PC-9 (cell line): Measurements from ENCODE around the gene DNAH6. TPM values are rescaled to one million over a fixed set of nuclear protein-coding genes. Genes with fewer than 3 reads are reported as not detected.

Experiments used
- BruUV-seq: library from RNA; stranded (reverse); fragments of 400-500 nt; replicated peaks from 2 replicates; lab custom pipeline; 2021; lab: Mats Ljungman, UMichigan
- CTCF ChIA-PET: fragments of 300-600 bp; sonication (Branson Sonifier 250); formaldehyde crosslinking; loops from one replicate; lab custom pipeline; 2022; ENCODE audit warnings: antibody characterized with exemption; lab: Charles Lee
- POLR2A ChIA-PET: fragments of 300-600 bp; sonication (Branson Sonifier 250); formaldehyde crosslinking; loops from one replicate; lab custom pipeline; 2022; ENCODE audit warnings: antibody characterized with exemption; ENCODE audit not compliant: unreplicated experiment; lab: Charles Lee
- DNase-seq, 2 experiments: peaks; one replicate each; pipeline versions ENCODE4 v3.0.0 to v3.0.0-alpha.2; 2015 to 2022; ENCODE audit warnings: mixed read lengths in 1 of 2
- H2AFZ ChIP-seq: fragments of 200-600 bp; sonication (generic); 2 replicates; pipeline ENCODE4 v1.8.1; 2017; ENCODE audit warnings: antibody characterized with exemption
- H3F3A ChIP-seq: fragments of 200-600 bp; sonication (generic); 2 replicates; pipeline ENCODE4 v1.8.1; 2017; ENCODE audit warnings: antibody characterized with exemption, mild to moderate bottlenecking, low read depth; ENCODE audit not compliant: insufficient read depth
- H3K27ac ChIP-seq: fragments of 200-600 bp; sonication (generic); 2 replicates; pipeline ENCODE4 v1.6.1; 2016; ENCODE audit warnings: mixed run types
- H3K27me3 ChIP-seq: fragments of 200-600 bp; sonication (generic); 2 replicates; pipeline ENCODE4 v1.6.1; 2016; ENCODE audit warnings: low read depth, mixed run types; ENCODE audit not compliant: insufficient read depth
- H3K36me3 ChIP-seq: fragments of 200-600 bp; sonication (generic); 2 replicates; pipeline ENCODE4 v1.6.1; 2016; ENCODE audit warnings: low read depth, mixed run types
- H3K4me1 ChIP-seq: fragments of 200-600 bp; sonication (generic); replicated peaks from 2 replicates; pipeline ENCODE4 v1.6.1; 2016; ENCODE audit warnings: mixed run types; ENCODE audit not compliant: insufficient read depth
- H3K4me2 ChIP-seq: fragments of 200-600 bp; sonication (generic); 2 replicates; pipeline ENCODE4 v1.6.1; 2017; ENCODE audit warnings: mixed run types
- H3K4me3 ChIP-seq: fragments of 200-600 bp; sonication (generic); 2 replicates; pipeline ENCODE4 v1.6.1; 2016; ENCODE audit warnings: mixed run types
- H3K79me2 ChIP-seq: fragments of 200-600 bp; sonication (generic); 2 replicates; pipeline ENCODE4 v1.6.1; 2017; ENCODE audit warnings: low read depth, mixed run types
- H3K9me2 ChIP-seq: fragments of 200-600 bp; sonication (generic); 2 replicates; pipeline ENCODE4 v1.8.1; 2017; ENCODE audit warnings: mild to moderate bottlenecking; ENCODE audit not compliant: insufficient read depth
- H3K9me3 ChIP-seq: fragments of 200-600 bp; sonication (generic); 2 replicates; pipeline ENCODE4 v1.8.1; 2016; ENCODE audit warnings: low read depth; ENCODE audit not compliant: insufficient read depth
- H4K20me1 ChIP-seq: fragments of 200-600 bp; sonication (generic); 2 replicates; pipeline ENCODE4 v1.8.1; 2017; ENCODE audit not compliant: insufficient read depth
- CTCF ChIP-seq: fragments of 200-600 bp; sonication (generic); conservative IDR thresholded peaks from 2 replicates; pipeline ENCODE4 v1.6.1; 2017; ENCODE audit warnings: mixed run types, antibody characterized with exemption, mild to moderate bottlenecking, moderate library complexity
- EZH2 ChIP-seq: fragments of 200-600 bp; sonication (generic); IDR thresholded peaks from 2 replicates; pipeline ENCODE4 v1.8.0; 2017; ENCODE audit warnings: antibody characterized with exemption, low read depth
- intact Hi-C: fragments of 100-400 bp; cut with micrococcal nuclease; formaldehyde crosslinking; loops from one replicate; pipeline ENCODE4 v1.10.0; 2022; ENCODE audit not compliant: unreplicated experiment
- total RNA-seq: library from RNA; stranded (reverse); gene quantifications from 2 replicates; pipeline ENCODE4 v1.2.3, GENCODE V29; 2021

The DNAH6 gene
- total RNA-seq, 1 experiment from 2014 or later: not detected

- CTCF ChIA-PET: no interaction called here
- H3K36me3 ChIP-seq: no peaks in the 10 kb centered on the region
- POLR2A ChIA-PET: no interaction called here
- peaks cover 13% of the 10 kb centered on the region; the same call in 1 of the 2 replicates for H3K27me3 ChIP-seq
- H3K27ac ChIP-seq: no peak overlapping the region
- TF ChIP-seq EZH2 (no peak), CTCF (no peak)
- H3K4me3 ChIP-seq: no peak overlapping the region
- H2AFZ ChIP-seq: no peak overlapping the region
- H3K79me2 ChIP-seq: no peaks in the 10 kb centered on the region
- BruUV-seq: no TSS peak
- DNase-seq: no peak
- intact Hi-C loops: no loop called here
- H3K4me2 ChIP-seq: no peak overlapping the region
- no peaks in the 10 kb centered on the region for H3K9me3 ChIP-seq
- H4K20me1 ChIP-seq: no peaks in the 10 kb centered on the region
- H3K4me1 ChIP-seq: no peaks in the 10 kb centered on the region
- no peaks in the 10 kb centered on the region; the same call in 1 of the 2 replicates for H3K9me2 ChIP-seq
- no peaks in the 10 kb centered on the region for H3F3A ChIP-seq
These were observed 11.1 kb downstream of the DNAH6 start for GRCh38 chr2:84527137-84528129.

GRCh38 chr2:84532291-84532690, 16.0 kb downstream of the DNAH6 start:
- intact Hi-C loops: no loop called here
- no peaks in the 10 kb centered on the region for H4K20me1 ChIP-seq
- CTCF ChIA-PET: no interaction called here

GRCh38 chr2:84534225-84534624, 17.9 kb downstream of the DNAH6 start:
- no peak overlapping the region for H3K4me3 ChIP-seq
- H3K36me3 ChIP-seq: no peaks in the 10 kb centered on the region
- no peaks in the 10 kb centered on the region for H3K9me3 ChIP-seq
- BruUV-seq: no TSS peak
- H4K20me1 ChIP-seq: no peaks in the 10 kb centered on the region
- H3K4me2 ChIP-seq: no peak overlapping the region
- no peaks in the 10 kb centered on the region for H3K4me1 ChIP-seq
- H3K27ac ChIP-seq: no peak overlapping the region
- H3K9me2 ChIP-seq: no peaks in the 10 kb centered on the region
- ChIA-PET CTCF (no interaction called here), POLR2A (no interaction called here)
- intact Hi-C loops: no loop called here
- H2AFZ ChIP-seq: no peak overlapping the region
- 0 out of 2 replicates have a peak, but pooled peaks cover 6% of the 10 kb centered on the region for H3K27me3 ChIP-seq
- DNase-seq: no peak
- TF ChIP-seq CTCF: no peak
- TF ChIP-seq EZH2: no peak
- H3F3A ChIP-seq: no peaks in the 10 kb centered on the region
- no peaks in the 10 kb centered on the region for H3K79me2 ChIP-seq

More at GRCh38 chr2:84532291-84532690, 16.0 kb downstream of the DNAH6 start:
- H3K9me2 ChIP-seq: no peaks in the 10 kb centered on the region
- no peaks in the 10 kb centered on the region for H3K9me3 ChIP-seq
- peaks cover 13% of the 10 kb centered on the region; the same call in 1 of the 2 replicates for H3K27me3 ChIP-seq
- no peaks in the 10 kb centered on the region for H3K4me1 ChIP-seq
- no TSS peak for BruUV-seq
- no peak overlapping the region for H3K4me3 ChIP-seq
- POLR2A ChIA-PET: no interaction called here
- H3K79me2 ChIP-seq: no peaks in the 10 kb centered on the region
- TF ChIP-seq EZH2: no peak
- TF ChIP-seq CTCF: no peak
- no peak for DNase-seq
- H3K27ac ChIP-seq: no peak overlapping the region
- H3K36me3 ChIP-seq: no peaks in the 10 kb centered on the region
- no peak overlapping the region for H2AFZ ChIP-seq
- no peaks in the 10 kb centered on the region for H3F3A ChIP-seq
- H3K4me2 ChIP-seq: no peak overlapping the region
